HG03342 (cell line): ENCODE measurements around the gene BTBD7.

Experiments
- ATAC-seq: cut with Tn5 transposase; IDR thresholded peaks from one replicate; pipeline ENCODE4 v1.9.1; 2021; ENCODE audit warnings: mild to moderate bottlenecking, moderate library complexity; ENCODE audit not compliant: unreplicated experiment

BTBD7 gene

DNA sequence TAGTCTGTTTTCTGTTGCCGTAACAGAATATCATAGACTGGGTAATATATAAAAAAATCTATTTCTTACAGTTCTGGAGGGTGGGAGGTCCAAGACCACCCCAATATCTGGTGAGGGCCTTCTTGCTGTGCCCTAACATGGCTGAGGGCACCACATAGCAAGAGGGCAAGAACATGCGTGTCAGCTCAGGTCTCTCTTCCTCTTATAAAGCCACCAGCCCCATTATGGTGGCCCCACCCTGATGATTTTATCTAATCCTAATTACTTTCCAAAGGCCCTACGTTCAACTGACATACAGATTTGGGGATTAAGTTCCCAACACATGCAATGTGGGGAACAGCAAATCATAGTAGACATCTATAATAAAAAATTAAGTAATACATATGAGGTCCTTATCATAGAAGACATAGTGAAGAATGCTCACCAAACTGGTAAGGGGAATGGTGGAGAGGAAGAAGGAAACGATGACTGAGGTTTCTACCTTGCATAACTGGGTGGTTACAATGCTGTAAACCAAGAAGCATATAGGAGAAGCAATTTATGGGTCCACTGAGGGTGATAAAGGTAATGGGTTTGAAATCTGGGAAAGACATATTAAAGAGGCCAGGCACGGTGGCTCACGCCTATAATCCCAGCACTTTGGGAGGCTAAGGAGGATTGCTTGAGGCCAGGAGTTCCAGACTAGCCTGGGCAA is 27.0 kb downstream of the BTBD7 start:
- no peak for ATAC-seq

DNA sequence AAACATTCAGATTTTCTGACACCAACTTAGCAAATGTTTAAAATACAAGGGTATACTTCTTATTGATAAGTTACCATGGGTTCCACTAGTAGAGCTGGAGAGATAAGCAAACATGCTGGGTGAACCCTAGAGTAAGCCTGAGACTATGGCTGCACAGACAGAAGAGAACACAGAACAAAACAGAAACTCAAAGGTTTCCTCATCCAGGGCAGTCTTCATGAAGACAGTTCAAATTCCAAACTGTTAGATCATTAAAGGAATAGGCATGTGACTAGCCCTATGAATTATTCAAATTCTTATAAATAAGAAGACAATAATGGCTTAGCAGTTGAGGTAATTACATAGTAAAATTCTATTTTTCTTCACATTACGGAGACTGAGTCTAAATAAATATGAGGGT is 28.1 kb downstream of the BTBD7 start:
- no peak for ATAC-seq

DNA sequence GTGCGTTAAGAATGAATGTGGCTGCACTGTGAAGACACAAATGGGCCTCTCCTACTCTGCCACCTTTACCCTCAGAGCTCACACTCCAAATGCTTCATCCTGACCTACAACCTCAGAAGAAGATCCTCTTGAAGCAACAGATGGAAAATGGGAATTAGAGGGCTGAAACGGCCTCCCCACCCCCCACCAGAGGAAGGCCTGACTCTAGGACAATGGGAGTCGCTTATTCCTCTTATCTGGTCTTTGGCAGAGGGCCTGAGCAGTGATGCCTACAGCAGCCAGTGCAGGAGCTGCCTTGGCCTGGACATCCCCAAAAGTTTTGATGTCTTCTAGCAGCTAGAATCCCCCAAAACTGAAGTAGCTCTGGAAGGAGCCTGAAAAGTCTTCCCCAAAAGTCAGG is 29.2 kb downstream of the BTBD7 start:
- ATAC-seq = no peak

DNA sequence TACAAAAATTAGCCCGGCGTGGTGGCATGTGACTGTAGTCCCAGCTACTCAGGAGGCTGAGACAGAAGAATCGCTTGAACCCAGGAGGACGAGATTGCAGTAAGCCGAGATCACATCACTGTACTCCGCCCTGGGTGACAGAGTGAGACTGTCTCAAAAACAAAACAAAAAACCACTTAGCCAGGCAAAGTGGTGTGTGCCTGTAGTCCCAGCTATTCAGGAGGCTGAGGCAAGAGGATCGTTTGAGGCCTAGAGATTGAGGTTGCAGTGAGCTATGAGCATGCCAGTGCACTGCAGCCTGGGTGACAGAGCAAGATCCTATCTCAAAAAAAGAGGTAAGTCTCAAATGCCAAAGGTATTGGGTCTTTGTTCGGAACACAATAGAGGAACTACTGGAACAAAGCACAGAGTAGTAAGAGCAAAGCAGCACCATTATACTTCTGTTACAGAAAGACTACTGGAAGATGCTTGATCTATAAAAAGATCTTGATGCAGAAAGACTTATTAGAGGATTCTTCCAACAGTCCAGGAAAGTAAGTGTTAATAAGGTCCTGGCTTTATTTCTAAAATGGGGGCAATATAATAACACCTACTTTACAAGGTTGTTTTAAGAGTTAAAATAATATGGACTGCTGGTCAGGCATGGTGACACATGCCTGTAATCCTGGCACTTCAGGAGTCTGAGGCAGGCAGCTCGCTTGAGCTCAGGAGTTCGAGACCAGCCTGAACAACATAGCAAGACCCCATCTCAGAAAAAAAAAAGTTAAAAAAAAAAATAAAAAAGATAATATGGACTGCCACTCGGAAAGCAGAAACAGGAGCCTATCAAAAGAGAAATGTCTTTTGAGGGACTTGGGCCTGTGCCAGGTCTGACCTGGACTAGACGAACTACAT is 29.9 kb downstream of the BTBD7 start:
- ATAC-seq = no peak

DNA sequence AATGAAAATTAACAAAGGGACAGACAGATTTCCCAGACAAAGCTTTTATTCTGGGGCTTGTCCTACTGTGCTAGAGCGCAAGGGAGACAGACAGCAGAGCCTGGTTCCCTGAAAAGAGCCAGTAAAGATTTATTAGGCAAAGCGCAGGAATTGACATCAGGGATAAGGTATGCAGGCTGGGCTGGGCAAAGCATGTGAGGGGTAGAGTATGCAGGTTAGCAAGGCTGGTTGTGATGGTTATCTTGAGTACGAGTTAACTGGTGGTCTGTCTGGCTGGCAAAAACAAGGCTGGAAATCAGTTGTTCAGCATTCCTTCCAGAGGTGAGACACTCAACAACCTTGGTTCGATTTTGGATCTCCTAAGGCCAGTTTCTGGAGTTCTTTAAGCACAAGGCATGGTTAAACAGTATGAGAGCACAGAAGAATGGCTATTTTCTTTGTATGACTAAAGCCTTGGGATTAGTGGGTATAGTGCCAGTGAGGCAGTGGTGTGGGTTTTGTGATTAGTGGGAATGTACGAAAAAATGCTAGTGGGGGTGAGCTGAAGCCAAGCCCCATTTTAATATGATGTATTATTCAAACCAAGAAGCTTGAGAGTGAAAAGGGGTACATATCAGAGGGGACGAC is 30.9 kb downstream of the BTBD7 start:
- ATAC-seq = no peak

DNA sequence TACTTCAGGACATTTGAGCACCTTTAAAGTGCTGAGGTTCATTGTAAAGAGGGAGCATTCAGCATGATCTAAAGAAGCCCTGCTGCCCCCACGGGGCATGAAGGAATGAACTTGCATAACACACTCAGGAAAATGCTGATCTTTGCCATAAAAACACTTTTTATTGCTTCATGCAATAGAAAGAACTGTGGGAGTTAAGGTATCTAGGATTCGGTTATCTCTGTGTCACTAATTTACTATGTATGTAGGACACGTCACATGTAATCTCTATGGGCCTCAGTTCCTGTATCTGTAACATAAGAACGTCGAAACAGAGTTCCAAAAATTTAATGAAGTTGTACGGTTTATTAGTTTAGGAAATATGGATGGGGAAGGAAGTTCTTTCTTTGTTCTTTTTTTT is 33.0 kb downstream of the BTBD7 start:
- ATAC-seq = no peak

DNA sequence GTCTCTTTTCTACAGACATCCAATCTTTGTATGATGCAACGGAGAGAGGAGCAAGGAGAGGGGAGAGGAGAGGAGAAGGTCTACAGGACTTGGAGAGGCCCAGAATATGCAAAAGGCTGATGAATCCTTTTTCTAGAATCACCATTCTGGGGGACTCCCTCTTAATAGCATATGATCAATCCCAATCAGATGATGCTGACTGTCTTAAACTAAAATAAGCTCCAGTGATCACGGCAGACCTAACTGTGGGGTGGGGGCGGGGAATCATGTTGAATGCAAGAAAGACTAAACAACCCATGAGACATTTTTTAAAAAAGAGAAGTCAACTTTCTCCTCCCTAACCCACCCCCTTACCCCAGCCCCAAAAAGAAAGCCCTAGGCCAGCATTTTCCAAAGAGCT is 33.4 kb downstream of the BTBD7 start:
- no peak for ATAC-seq

DNA sequence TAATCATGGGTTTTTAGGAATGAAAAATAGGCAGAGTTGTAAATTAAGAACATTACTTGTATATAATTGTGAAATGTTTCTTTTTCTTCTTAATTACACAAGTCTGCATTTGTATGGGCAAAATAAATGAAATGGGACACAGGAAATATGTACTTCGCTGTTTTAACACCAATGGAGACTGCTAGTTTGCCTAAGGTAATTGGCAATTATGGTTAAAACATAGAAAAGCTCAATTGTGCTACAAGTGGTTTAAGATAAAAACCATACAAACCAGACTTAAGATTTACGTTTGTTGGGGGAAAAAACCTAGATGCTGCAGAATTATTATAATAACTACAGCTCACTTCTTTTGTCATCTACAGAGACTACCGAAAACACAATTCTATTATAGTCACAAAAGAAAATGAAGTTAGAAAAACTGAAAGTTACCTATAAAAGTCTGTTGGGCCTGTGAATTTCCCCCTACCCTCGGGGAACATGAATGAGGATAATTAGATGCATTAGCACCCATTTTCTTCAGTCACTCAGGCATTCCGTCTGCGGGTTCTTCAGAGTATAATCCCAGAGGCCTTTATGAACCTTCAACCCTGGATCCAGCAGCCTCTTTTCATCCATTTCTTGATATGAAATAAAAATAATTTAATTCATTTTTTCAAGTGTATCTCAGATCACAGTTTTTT is 37.2 kb downstream of the BTBD7 start:
- ATAC-seq = no peak

DNA sequence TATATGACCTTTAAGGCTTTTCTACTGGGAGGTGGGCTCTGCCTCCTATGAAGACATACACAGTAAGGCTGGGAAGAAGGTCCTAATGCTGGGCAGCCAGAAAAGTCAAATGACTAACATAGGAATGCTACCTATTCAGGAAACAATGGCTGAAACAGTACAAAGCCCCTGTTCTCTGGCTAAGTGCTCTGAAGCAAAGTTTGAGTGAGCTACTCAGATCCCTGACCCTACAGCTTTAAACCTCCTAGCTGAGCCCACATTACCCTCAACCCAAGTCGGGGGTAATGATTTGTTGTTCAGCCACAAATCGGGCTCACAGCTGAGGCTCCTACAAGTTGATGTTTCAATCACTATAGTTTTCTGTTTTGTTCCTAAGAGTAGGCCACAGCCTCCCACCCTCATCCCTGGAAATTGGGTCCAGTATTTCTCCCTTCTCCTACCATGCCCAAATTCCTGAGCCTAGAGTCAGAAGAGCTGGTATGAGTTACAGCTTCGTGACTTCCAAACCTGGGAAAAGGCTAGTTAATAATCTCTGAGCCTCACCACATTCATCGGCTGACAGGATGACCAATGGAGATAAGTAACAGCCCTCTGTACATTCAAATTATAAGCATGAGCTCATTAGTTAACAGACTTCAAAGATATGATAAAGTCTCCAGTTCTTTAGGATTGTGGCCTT is 46.5 kb downstream of the BTBD7 start:
- ATAC-seq = no peak

DNA sequence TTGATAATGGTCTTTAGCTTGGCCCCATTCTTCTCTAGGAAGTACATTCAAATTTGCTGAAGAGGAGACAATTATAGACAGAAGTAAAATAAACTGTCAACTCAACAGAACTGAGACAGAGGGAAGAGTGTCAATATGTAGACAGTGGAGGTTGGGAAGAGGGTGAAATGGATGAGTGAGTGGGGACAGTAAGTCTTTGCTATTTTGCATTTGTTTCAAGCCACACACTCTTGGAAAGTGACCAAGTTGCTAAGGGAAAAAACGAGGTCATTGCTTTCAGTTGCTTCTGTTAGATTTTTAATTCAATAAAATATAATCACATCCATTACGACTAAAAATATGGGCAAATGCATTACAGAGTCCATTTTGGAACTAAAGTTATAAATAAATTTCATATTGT is 47.8 kb downstream of the BTBD7 start:
- no peak for ATAC-seq

DNA sequence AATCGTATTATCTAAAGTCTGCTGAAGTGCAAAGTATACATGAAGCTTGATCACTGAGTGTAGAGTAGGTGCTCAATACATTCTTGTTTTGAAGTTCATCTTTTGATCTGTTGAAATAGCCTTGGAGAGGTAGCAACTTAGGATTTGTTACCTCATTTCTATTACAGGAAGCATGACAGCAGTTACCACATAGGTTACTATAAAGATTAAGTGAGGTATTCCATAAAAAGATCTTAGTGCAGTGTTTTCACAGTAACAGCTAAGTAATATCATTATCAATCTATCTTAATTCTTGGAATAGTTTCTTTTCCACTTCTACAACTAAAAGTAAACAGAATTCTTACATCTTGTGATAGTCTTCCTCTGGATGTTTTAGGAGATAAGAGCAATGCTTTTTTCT is 50.9 kb downstream of the BTBD7 start:
- no peak for ATAC-seq

DNA sequence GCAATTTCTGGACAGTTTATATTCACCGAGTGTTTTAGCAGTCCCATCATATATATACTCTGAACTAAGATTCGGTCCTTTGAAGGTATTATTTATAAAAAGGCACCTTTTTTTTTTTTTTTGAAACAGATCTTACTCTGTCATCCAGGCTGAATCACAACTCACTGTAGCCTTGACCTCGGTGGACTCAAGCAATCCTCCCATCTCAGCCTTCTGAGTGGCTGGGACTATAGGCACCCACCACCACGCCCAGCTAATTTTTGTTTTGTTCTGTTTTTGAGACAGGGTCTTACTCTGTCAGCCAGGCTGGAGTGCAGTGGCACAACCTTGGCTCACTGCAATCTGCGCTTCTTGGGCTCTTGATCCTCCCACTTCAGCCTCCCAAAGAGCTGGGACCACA is 52.1 kb downstream of the BTBD7 start:
- no peak for ATAC-seq

DNA sequence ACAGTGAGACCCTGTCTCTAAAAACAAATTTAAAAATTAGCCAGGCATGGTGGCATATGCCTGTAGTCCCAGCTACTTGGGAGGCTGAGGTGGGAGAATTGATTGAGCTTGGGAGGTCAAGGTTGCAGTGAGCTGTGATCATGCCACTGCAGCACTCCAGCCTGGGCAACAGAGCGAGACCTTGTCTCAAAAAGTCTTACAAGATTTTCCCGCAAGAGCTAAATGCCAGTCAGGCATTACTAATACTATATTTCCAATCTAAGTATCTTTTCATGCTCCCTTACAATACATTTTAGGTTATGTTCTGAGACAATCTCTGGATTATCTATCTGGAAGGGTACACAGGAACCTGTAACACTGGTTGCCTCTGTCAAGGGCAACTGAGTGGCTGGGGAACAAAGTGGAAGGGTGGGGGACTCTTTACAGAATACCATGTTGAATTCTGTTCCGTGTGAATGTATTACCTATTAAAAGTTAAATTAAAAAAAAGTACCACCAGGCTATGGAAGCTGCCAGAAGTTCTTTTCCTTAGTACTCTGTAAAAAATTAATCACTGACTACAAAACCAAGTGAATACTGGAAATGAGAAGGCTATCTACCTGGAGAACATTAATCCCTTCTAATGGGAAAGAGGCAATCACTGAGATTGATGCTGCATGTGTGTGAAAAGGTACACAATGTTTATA is 56.7 kb downstream of the BTBD7 start:
- ATAC-seq = no peak

DNA sequence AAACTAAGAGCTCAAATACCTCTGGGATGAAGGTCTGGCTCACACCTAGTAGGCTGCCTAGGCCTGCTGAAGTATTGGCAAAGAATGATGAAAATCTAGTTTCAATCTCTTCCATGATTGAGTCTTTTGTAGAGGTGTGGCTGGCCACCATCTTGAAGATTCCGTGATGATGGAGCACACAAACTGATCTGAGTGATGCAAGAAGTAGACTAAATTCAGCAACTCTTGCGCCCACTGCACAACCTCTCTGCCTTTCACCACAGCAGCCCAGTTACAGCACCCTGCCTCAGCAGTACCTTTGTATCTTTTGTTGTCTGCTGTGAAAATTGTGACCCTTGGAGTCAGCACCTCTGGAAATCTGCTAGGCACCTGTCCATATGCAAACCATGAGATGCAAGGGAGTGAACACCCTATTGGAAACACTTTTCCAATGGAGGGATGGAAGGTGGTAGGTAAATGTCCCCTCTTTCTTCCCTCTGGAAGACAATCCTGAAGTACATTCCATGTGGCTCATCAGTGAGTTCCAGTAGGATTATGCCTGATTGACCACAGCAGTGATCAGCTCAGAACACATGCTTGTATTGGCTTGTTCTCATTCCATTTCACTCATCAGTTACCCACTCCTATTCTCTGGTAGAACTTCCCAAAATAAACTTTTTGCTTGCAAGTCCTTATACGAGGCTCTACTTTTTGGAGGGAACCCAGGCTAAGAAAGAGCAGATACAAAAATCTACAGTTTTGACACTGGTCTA is 58.6 kb downstream of the BTBD7 start:
- no peak for ATAC-seq

DNA sequence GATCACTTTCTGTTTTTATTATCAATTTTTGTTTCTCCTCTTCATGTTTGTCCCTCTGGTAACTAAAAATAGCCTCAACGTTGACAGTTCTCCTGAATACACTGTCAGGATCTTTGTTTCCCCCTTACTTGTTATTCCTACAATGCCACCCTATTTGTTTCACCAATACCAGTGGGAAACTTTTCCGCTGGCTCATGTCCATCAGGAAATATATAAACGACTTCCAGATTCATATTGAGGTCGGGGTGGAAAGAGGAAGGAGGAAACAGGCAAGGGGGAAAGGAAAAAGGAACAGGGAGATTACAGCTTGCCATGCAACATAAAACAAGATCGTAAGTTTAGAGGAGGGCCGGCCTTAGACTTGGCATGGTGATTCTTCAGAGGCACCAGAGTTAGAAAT is 61.7 kb downstream of the BTBD7 start:
- ATAC-seq = no peak

DNA sequence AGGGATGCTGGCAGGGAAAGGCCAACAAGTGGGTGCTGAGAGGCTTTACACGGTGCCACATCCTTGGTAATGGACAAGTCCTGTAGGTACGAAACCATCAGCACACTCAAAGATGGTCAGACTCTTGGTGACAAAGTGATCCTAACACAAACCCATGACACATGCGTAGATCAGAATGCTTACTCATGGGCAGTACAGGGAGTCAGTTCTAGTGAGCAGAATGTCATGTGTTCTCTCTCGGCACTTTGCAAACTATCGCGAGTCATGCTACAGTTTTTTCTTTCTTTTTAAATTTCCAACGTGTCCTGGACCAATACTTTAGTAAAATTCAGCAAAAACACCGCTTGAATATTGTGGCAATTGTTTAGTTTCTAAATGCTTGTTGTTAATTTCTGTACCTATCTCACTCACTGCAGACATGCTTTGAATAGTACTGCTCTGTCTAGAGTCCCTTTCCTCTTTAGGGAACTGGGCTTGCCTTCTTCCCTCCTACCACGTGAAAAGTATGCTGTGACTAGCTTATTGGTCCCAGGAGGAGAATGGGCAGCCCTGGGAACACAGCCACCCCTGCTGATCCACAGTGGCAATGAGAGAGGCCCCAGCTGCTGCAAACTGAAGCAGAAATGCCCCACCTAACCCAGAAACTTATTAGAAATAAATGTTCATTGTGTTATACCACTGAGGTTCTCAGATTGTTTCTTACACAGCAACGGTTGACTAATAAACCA is 63.3 kb downstream of the BTBD7 start:
- no peak for ATAC-seq

DNA sequence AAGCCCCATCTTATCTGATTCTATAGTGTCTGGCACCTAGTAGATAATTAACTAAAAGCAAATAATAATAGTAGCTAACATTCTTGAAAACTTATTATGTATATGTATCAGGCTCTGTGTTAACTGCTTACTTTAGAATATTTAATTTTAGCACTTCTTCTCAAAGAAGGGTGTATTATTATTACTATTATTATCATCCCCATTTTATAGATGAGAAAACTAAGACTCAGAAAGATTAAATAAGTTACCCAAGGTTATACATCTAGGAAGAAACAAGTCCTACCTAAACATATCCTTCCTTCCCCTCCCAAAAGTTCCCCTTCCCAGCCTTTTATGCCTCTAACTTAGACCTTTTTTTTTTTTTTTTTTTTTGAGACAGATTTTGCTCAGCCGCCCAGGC is 64.4 kb downstream of the BTBD7 start:
- ATAC-seq = no peak

DNA sequence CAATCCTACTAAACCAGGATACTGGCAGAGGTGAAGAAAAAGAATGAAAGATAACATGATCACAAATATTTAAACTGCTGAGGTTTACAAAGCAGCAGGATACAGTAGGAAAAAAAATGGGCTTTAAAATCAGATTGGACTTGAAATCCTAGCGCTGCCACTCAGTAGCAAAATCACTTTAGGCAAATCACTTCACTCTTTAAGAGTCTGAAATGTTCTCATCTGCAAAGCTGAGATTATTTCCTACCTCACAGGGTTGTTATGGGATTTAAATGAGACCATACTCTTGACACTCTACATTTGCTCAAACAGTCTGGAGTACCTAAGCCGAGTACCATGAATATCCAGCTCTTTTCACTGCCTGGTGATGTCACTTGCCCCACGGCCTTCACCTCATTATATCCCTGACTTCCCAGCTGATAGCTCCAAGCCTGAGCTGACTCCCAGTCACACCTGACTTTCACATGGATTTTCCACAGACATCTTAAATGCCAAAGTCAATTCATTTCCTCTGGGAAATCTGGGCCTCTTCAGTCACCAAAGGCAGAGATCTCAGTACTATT is 65.6 kb downstream of the BTBD7 start:
- ATAC-seq = no peak

DNA sequence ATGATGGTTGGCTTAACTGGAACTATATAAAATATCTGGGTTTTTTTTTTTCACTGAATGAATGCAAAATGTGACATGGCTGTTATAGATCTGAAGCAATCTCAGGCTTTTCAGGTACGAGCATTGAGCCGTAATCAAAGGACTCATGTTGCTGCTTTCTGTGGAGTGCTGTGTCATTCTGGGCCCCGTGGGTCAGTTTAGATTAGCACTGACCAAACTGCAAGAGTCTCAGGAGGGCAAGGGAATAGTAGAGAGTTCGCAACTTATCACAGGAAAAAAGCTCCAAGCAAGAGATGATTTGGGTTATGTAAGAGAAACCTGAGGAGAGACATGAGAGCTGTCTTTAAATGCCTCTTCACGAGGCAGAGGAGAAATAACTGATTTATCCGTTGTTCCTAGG is 66.7 kb downstream of the BTBD7 start:
- ATAC-seq = no peak
